ENCODE measurements around the gene SPSB1.

The SPSB1 gene

GRCh38 chr1:9248341-9249262 lies 44.1 kb upstream of the SPSB1 start:
- Histone ChIP-seq H4K20me1 (ENCODE audit: insufficient read depth) (no peaks in the 10 kb centered on the region), H2AFZ (ENCODE audit: low read depth) (no peak overlapping the region), H3K9ac (no peak overlapping the region), H3K36me3 (ENCODE audit: insufficient read depth) (no peaks in the 10 kb centered on the region), H3K27me3 (ENCODE audit: insufficient read depth, low read depth) (no peaks in the 10 kb centered on the region), H3K4me3 (IDR thresholded peaks at IDR 0.05; ENCODE audit: insufficient read depth, low read depth, low read length) (no peak overlapping the region), H3K4me1 (ENCODE audit: low read depth, poor library complexity, severe bottlenecking) (no peaks in the 10 kb centered on the region), H3K4me2 (no peak overlapping the region), H3K27ac (no peak overlapping the region), H3K79me2 (ENCODE audit: insufficient read depth, low read depth) (no peaks in the 10 kb centered on the region)
- TF ChIP-seq, protein P1, sequence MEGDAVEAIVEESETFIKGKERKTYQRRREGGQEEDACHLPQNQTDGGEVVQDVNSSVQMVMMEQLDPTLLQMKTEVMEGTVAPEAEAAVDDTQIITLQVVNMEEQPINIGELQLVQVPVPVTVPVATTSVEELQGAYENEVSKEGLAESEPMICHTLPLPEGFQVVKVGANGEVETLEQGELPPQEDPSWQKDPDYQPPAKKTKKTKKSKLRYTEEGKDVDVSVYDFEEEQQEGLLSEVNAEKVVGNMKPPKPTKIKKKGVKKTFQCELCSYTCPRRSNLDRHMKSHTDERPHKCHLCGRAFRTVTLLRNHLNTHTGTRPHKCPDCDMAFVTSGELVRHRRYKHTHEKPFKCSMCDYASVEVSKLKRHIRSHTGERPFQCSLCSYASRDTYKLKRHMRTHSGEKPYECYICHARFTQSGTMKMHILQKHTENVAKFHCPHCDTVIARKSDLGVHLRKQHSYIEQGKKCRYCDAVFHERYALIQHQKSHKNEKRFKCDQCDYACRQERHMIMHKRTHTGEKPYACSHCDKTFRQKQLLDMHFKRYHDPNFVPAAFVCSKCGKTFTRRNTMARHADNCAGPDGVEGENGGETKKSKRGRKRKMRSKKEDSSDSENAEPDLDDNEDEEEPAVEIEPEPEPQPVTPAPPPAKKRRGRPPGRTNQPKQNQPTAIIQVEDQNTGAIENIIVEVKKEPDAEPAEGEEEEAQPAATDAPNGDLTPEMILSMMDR (conservative IDR thresholded peaks at IDR 0.05; ENCODE audit: low read depth, low read length) = no peak

GRCh38 chr1:9249263-9249533 lies 43.5 kb upstream of the SPSB1 start:
- H3K9ac ChIP-seq = no peak overlapping the region
- no peak overlapping the region for H3K4me3 ChIP-seq (IDR thresholded peaks at IDR 0.05; ENCODE audit: insufficient read depth, low read depth, low read length)
- no peaks in the 10 kb centered on the region for H3K36me3 ChIP-seq (ENCODE audit: insufficient read depth)
- no peak overlapping the region for H3K27ac ChIP-seq
- H3K4me2 ChIP-seq = no peak overlapping the region
- H2AFZ ChIP-seq (ENCODE audit: low read depth) = no peak overlapping the region
- H4K20me1 ChIP-seq (ENCODE audit: insufficient read depth) = no peaks in the 10 kb centered on the region
- TF ChIP-seq, protein P1 (conservative IDR thresholded peaks at IDR 0.05; ENCODE audit: low read depth, low read length) = no peak
- H3K4me1 ChIP-seq (ENCODE audit: low read depth, poor library complexity, severe bottlenecking) = no peaks in the 10 kb centered on the region
- no peaks in the 10 kb centered on the region for H3K79me2 ChIP-seq (ENCODE audit: insufficient read depth, low read depth)
- no peaks in the 10 kb centered on the region for H3K27me3 ChIP-seq (ENCODE audit: insufficient read depth, low read depth)

DNA sequence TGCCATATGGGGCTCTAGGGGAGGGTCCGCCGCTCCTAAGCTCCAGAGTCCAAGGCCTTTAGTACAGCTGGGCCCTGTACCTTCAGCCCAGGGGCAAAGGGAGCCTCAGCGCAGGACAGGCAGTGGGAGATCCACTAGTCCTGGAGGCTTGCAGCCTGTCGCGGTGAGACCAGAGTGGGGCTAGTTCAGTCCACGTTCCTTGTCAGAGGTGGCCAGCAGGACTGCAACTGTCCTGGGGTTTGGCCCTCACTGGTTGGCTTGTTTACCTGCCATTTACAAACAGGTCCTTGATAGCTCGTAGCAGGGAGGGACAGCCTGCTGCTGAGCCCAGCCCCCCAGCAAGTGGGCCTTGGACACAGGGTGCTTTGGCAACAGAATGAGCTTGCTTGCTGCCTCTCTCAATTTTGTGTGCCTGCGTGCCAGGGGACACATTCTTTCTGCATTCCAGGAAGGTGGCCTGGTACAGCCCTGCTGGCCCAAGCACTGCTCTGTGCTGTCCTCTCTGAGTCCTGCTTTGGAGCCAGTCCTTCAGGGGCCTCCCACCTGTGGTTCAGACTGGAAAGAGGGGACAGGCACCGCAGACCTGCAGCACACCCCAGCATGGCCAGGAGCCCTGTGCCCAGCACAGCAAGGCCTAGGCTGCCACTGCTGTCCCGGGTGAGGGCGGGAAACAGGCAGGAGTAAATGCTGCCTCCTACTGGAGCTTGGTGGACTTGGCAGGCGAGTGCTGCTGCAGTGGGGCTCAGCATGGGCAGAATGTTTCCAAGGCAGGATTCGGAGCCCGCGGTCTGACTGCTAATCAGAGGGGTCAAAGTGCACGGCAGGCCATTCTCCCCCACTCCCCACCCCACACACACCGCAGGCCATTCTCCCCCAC lies 42.9 kb upstream of the SPSB1 start:
- Histone ChIP-seq H4K20me1 (ENCODE audit: insufficient read depth) (no peaks in the 10 kb centered on the region), H3K36me3 (ENCODE audit: insufficient read depth) (no peaks in the 10 kb centered on the region), H3K27me3 (ENCODE audit: insufficient read depth, low read depth) (no peaks in the 10 kb centered on the region), H2AFZ (ENCODE audit: low read depth) (no peak overlapping the region), H3K4me2 (no peak overlapping the region), H3K9ac (no peak overlapping the region), H3K4me1 (ENCODE audit: low read depth, poor library complexity, severe bottlenecking) (no peaks in the 10 kb centered on the region), H3K79me2 (ENCODE audit: insufficient read depth, low read depth) (no peaks in the 10 kb centered on the region), H3K4me3 (IDR thresholded peaks at IDR 0.05; ENCODE audit: insufficient read depth, low read depth, low read length) (no peak overlapping the region), H3K27ac (no peak overlapping the region)
- TF ChIP-seq, protein P1 (conservative IDR thresholded peaks at IDR 0.05; ENCODE audit: low read depth, low read length) = peak; percentile 59

DNA sequence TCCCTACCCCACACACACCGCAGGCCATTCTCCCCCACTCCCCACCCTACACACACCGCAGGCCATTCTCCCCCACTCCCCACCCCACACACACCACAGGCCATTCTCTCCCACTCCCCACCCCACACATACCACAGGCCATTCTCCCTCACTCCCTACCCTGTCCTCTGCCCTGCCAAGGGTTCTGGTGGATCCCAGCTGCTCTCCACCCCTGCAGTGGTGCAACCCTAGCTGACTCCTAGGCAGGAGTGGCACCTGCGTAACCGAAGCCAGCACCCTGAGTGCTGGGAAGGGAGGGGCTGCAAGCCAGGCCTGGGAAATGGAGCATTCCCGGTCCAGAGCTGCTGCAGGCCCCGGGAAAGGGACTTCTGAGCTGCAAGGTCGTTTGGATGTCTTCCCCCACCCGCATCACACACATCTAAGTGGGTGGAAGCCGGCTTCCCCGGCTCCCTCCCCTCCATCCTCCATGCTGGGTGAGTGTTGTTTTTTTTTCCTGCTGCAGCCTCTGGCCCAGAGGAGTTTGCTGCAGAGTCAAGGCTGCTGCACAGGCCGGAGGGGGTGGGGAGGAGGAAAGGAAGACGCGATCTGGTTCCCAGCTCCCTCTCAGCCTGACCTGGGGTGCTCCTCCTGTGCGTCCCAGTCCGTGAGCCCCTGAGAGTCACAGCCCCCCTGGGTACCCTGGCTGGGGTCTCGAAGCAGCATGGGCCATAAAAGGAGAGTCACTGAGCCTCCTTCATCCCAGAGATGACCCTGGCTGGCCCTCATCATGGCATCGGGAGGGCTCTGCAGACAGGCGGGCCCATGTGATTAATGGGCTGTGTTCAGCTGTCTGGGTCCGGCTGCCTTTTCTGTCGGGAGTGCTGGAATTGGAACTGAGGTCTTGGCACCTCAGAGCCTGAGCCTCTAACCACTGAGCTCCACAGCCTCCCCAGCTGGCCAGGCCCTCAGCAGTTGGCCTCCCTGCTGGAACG lies 42.0 kb upstream of the SPSB1 start:
- no peaks in the 10 kb centered on the region for H3K79me2 ChIP-seq (ENCODE audit: insufficient read depth, low read depth)
- H3K36me3 ChIP-seq (ENCODE audit: insufficient read depth) = no peaks in the 10 kb centered on the region
- no peak overlapping the region for H2AFZ ChIP-seq (ENCODE audit: low read depth)
- H3K4me1 ChIP-seq (ENCODE audit: low read depth, poor library complexity, severe bottlenecking) = no peaks in the 10 kb centered on the region
- TF ChIP-seq, protein P1 (conservative IDR thresholded peaks at IDR 0.05; ENCODE audit: low read depth, low read length) = no peak
- H3K4me3 ChIP-seq (IDR thresholded peaks at IDR 0.05; ENCODE audit: insufficient read depth, low read depth, low read length) = no peak overlapping the region
- H3K9ac ChIP-seq = no peak overlapping the region
- no peak overlapping the region for H3K4me2 ChIP-seq
- H3K27ac ChIP-seq = no peak overlapping the region
- H4K20me1 ChIP-seq (ENCODE audit: insufficient read depth) = no peaks in the 10 kb centered on the region
- no peaks in the 10 kb centered on the region for H3K27me3 ChIP-seq (ENCODE audit: insufficient read depth, low read depth)

Data from KMS-11 (cell line).